Lower leg skin (tissue), 4 donors: ENCODE data around the gene PML. TPM values are rescaled to one million over a fixed set of nuclear protein-coding genes. Genes with fewer than 3 reads are reported as not detected.

Source experiments
- DNase-seq, 2 donors: peaks; one replicate each; pipeline ENCODE4 v3.0.0-alpha.2; 2019; ENCODE audit warnings: low spot score in 2 of 2
- H3K4me3 ChIP-seq: fragments of 200-600 bp; sonication (generic); 2 replicates; pipeline ENCODE4 v1.5.1; 2017; ENCODE audit warnings: mild to moderate bottlenecking, low read depth; ENCODE audit not compliant: poor library complexity, severe bottlenecking
- CTCF ChIP-seq, 3 donors: fragments of 450-650 bp; IDR thresholded peaks; one replicate each; pipeline ENCODE4 v1.5.1; 2016; ENCODE audit warnings: antibody characterized with exemption in 3 of 3, mild to moderate bottlenecking in 3 of 3, moderate library complexity in 2 of 3
- POLR2A ChIP-seq, 2 donors: fragments of 450-650 bp; IDR thresholded peaks; one replicate each; pipeline ENCODE4 v1.6.1; 2016 to 2017; ENCODE audit warnings: antibody characterized with exemption in 2 of 2, mild to moderate bottlenecking in 1 of 2, moderate library complexity in 1 of 2
- WGBS, 2 donors: methylation state at CpG; one replicate each; pipeline ENCODE4 v1.1.5; 2018; 5-methylcytosine and 5-hydroxymethylcytosine counted together
- intact Hi-C: fragments of 100-400 bp; cut with DNase I; formaldehyde crosslinking; loops from one replicate; pipeline ENCODE4 v1.15.0; 2023; ENCODE audit warnings: low total_unique reads
- total RNA-seq, 4 donors: library from RNA; depleted of rRNA; stranded (reverse); fragments of >200 nt; gene quantifications; one replicate each; pipeline ENCODE4 v1.1.0, GENCODE V29; 2016

PML gene
- total RNA-seq, 4 donors from 2014 or later, result 48.5 to 73.7 (median 60.3) TPM

GRCh38 chr15:73990250-73991005, 4.1 kb upstream of the PML start:
- intact Hi-C loops, result no loop called here
- H3K4me3 ChIP-seq, result no peak overlapping the region
- WGBS, 2 donors, result 66 to 72% methylated on average over 9 of the region's 9 CpGs
- no peak for TF ChIP-seq POLR2A (IDR thresholded peaks at IDR 0.05)
- TF ChIP-seq CTCF (IDR thresholded peaks at IDR 0.05), result no peak
- peak in 1 of 2 donors; percentile 78 for DNase-seq

DNA sequence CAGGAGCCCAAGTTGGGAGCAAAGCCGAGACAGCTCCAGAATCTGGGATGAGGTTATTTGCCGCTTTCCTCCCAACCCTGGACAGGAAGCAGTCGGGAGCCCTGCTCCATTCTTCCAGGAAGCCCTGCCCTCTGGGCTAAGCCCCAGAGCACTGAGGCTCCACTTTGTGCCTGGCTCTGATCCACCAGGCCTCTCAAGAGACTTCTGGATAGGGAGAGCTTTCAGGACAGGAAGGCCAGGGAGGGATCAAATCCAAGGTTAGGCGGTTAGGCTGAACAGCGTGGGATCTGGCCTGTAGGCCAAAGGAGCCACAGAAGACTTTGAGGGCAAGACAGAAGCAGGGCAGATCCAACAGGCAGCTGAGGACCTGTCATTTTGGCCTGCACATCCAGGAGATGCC, 3.3 kb upstream of the PML start:
- TF ChIP-seq CTCF (IDR thresholded peaks at IDR 0.05) (no peak), POLR2A (IDR thresholded peaks at IDR 0.05) (no peak)
- WGBS, 2 donors, result 14 to 19% methylated on average over 5 of the region's 5 CpGs

GRCh38 chr15:73991726-73992593, 2.6 kb upstream of the PML start, which contains the start of gene STOML1:
Gene STOML1, minus strand, starts transcription at chr15:73992295. Its CDS starts 72 bp downstream, at chr15:73992223.
- TF ChIP-seq CTCF (IDR thresholded peaks at IDR 0.05), result peak in 1 of 3 donors; percentile 25
- TF ChIP-seq POLR2A (IDR thresholded peaks at IDR 0.05), result no peak
- intact Hi-C loops, result no loop called here

More for the DNA sequence above, 3.3 kb upstream of the PML start:
- DNase-seq, result peak in 1 of 2 donors; percentile 92
- intact Hi-C loops, result no loop called here
- peak overlapping the region; percentile 44 for H3K4me3 ChIP-seq

DNA sequence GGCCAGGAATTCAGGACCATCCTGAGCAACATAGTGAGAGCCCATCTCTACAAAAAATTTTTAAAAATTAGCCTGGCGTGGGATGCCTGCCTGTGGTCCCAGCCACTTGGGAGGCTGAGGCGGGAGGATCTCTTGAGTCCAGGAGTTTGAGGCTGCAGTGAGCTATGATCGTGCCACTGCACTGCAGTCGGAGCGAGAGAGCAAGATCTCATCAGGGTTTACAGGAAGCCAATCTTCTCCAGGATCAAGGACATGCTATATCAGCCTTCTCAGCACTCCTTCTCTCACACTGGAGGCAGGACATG, 2.0 kb upstream of the PML start:
- no peak overlapping the region for H3K4me3 ChIP-seq
- no peak for TF ChIP-seq POLR2A (IDR thresholded peaks at IDR 0.05)
- TF ChIP-seq CTCF (IDR thresholded peaks at IDR 0.05), result no peak
- 77 to 79% methylated on average over 5 of the region's 5 CpGs for WGBS, 2 donors
- DNase-seq, result no peak
- intact Hi-C loops, result no loop called here

More at GRCh38 chr15:73991726-73992593, 2.6 kb upstream of the PML start, which contains the start of gene STOML1:
- peak within 1 kb of the TSS; percentile 44 for H3K4me3 ChIP-seq
- 1% methylated on average over 45 to 49 of the region's 72 CpGs for WGBS, 2 donors
- peak; percentile 84 to 98 for DNase-seq

- H3K4me3 ChIP-seq, result no peak overlapping the region
- 89 to 93% methylated on average over 10 of the region's 10 CpGs for WGBS, 2 donors
- intact Hi-C loops, result no loop called here
- no peak for TF ChIP-seq POLR2A (IDR thresholded peaks at IDR 0.05)
- TF ChIP-seq CTCF (IDR thresholded peaks at IDR 0.05), result no peak
- peak in 1 of 2 donors; percentile 75 for DNase-seq
These were observed 1.1 kb upstream of the PML start for GRCh38 chr15:73993211-73993994.
